NOMO-1 treated with dmso at 0.1 percent for 144 hours (cell line): ENCODE measurements around the gene CARD11.
"Not testable (repeated sequence)": the region's sequence is repeated elsewhere in the genome, so short reads cannot be mapped to it uniquely, and the experiment has no call there.

Experiments
- DNase-seq: peaks from one replicate; lab custom pipeline; 2025; ENCODE audit not compliant: unreplicated experiment; lab: John Stamatoyannopoulos, UW

The CARD11 gene

DNA sequence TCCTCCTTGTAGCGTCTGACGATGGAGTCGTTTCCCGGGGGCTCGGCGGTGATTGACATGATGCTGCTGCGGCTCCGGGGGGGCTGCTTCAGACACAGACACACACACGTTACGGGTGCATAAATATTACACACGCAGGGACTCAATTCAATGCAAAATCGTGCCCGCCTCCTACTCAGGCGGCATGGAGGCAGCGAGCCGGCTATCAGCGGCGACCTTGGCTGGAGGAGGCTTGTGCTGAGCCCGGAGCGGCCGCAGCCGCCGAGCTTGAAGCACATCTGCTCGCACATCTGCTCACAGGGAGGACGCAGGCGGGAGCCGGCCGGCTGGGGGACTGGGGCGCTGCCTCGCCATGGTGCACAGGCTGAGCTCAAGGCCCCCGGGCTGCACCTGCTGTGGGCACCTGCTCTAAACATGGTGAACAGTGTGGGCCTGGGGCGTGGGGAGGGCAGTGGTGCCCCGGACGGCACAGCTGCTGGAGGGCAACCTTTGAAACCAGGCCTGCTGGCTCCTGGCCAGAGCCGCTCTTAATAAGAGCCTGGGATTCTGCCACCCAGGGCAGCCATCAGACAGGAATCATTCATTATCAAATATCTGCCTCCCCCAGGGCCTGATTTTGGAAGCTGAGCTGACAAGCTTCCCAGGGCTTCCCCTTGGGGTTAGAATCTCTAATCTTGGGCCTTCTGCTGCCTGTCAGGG is 114.9 kb downstream of the CARD11 start:
- DNase-seq = no peak

DNA sequence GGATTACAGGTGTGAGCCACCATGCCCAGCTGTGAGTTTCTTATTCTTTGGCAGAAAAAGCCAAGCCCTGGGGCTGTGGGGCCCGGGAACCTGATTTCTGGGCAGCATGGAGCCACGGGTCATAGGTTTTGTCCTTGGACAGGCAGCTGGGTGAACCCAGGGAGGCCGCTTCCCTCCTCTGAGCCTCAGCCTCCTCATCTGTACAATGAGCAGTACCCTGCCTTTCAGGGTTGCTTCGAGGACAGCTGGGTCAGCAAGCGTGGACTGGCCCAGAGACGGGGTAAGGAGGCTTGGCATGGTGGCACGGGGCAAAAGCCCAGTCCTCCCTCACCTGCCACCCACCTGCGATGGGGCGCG is 115.4 kb downstream of the CARD11 start:
- no peak for DNase-seq

DNA sequence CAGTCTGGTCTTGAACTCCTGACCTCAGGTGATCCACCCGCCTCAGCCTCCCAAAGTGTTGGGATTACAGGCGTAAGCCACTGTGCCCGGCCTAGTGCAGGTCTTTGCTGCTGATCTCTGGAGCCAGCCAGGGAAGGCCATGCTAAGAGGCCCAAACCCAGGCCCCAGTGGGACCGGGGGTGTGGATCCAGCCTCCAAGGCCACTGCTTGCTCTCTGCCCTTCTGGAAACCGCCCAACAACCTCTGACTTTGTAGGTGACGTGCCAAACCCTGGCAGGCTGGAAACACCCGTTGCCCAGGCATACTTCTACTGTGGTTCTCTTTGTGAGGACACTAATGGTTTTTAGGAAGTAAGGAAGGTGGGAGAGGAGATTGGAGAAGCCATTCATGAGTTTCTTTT is 116.1 kb downstream of the CARD11 start:
- no peak for DNase-seq

- DNase-seq = no peak
These were observed 116.7 kb downstream of the CARD11 start for GRCh38 chr7:2926896-2927405.

- DNase-seq = no peak
These were observed 117.4 kb downstream of the CARD11 start for GRCh38 chr7:2926120-2926895.

DNA sequence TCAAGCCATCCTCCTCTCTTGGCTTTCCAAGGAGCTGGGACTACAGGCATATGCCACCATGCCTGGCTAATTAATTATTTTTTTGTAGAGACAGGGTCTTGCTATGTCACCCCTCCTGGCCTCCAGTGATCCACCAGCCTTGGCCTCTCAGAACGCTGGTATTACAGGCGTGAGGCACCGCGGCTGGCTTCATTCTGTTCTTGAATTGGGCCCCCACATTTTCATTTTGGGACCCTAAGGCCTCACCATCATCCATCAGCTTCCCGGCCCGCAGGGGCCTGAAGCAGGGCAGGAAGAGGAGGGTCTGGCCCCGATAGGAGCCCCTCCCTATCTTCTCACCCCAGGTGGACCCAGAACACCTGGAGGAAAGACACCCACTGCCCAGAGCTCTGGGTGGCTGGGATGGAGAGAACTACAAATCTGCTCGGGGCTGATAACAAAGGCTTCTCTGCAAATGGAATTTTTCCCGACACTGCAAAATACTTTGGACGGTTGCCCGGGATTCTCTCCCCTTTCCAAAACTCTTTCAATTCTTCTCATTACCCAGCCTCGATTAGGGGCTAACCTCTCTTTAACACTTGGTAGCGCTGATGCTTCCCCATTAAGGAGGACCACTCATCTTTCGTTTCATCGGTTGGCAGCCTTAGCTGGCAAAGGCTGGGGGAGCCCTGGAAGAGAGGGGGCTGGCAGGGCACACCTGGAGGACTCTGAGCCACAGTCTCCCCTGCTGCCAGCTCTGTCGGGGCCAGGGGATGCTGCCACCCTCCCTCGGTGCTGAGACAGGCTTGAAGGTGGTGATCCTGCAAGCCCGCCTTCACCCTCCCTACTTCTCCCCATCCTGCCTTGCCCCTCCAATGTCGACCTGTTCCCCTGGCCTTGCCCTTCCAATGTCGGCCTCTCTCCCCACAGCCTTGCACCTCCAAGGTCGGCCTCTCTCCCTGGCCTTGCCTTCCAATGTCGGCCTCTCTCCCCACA is 118.5 kb downstream of the CARD11 start:
- no peak for DNase-seq

GRCh38 chr7:2923886-2924574 is 119.6 kb downstream of the CARD11 start:
- DNase-seq = no peak

- DNase-seq = no peak
These were observed 120.3 kb downstream of the CARD11 start for GRCh38 chr7:2923291-2923781.

DNA sequence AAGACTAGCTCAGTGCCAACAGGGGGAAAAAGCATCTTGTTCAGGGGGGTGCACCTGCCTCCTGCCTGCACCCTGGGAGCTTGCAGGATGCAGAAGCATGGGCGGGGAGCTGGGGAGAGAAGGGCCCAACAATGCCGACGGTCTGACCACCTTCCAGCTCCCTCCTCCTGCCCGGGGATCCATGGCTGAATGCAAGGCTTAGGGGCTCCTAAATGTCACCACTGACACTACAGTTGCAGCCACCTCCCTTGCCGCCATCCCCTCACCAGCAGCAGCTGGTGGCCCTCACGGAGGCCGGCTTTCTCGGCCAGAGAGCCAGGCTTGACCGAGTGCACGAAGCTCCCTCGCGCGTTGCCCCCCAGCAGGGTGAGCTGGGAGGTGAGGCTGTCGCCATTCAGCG is 120.8 kb downstream of the CARD11 start:
- no peak for DNase-seq

- DNase-seq = no peak
These were observed 121.3 kb downstream of the CARD11 start for GRCh38 chr7:2922348-2922691.

- no peak for DNase-seq
These were observed 121.9 kb downstream of the CARD11 start for GRCh38 chr7:2921653-2922347.

GRCh38 chr7:2920956-2921652 is 122.6 kb downstream of the CARD11 start:
- no peak for DNase-seq

- DNase-seq = not testable (repeated sequence)
These were observed 123.2 kb downstream of the CARD11 start for GRCh38 chr7:2920480-2920879.

- DNase-seq = no peak
These were observed 123.6 kb downstream of the CARD11 start for GRCh38 chr7:2920041-2920440.

DNA sequence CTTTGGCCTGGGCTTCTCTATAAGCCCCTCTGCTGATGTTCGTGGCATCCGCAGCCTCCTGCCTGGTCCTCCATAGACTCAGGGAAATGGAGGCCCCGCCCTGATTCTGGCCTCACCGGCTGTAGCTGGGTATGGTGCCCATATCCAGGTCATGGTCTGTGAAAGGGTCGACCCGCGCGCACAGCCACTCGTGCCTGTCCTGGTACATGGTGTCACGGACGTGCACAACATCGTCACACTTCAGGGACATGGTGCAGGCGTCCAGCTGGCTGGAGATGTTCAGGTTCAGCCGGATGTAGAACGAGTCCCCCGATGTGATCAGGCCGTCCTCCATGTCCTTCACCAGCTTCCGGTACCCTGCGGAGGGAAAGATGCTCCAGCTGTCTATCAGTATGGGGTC is 124.4 kb downstream of the CARD11 start:
- DNase-seq = no peak

GRCh38 chr7:2918406-2918805 is 125.3 kb downstream of the CARD11 start:
- DNase-seq = no peak

DNA sequence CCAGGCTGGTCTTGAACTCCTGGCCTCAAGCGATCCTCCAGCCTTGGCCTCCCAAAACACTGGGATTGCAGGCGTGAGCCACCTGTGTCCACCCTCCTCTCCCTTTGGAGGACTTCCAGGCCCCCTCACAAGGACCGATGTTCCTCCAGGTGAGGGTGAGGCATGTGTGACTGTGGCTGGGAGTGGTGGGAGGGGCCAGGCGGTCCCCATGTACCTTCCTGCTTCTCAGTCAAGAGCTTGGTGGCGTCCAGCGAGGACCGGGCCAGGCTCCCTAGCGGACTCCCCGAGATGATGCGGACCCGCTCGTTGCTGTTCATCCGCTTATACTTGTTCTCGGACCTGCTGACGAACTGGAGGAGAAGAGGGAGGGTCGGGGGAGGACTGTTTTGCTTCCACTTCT is 128.6 kb downstream of the CARD11 start:
- no peak for DNase-seq

- no peak for DNase-seq
These were observed 129.8 kb downstream of the CARD11 start for GRCh38 chr7:2913760-2914387.
